BLaER1 treated with 17β-estradiol and CSF1 and Interleukin-3, amounts not matched to agents 10 nM and 100 nM (cell line): ENCODE measurements around the gene KRT13.

Source experiments
- H3K27ac ChIP-seq, 11 experiments: shearing (Covaris generic); formaldehyde crosslinking; 2 replicates each; pipeline ENCODE4 v1.8.1; 2022
- H3K27me3 ChIP-seq, 11 experiments: shearing (Covaris generic); formaldehyde crosslinking; 2 replicates each; pipeline ENCODE4 v1.8.1; 2022
- H3K36me3 ChIP-seq, 11 experiments: shearing (Covaris generic); formaldehyde crosslinking; 2 replicates each; pipeline ENCODE4 v1.8.1; 2022
- H3K4me1 ChIP-seq, 10 experiments: shearing (Covaris generic); formaldehyde crosslinking; 2 replicates each; pipeline ENCODE4 v1.8.1; 2022
- H3K4me2 ChIP-seq, 11 experiments: shearing (Covaris generic); formaldehyde crosslinking; 2 replicates each; pipeline ENCODE4 v1.8.1; 2022
- H3K4me3 ChIP-seq, 10 experiments: shearing (Covaris generic); formaldehyde crosslinking; 2 replicates each; pipeline ENCODE4 v1.8.1; 2022
- H3K9ac ChIP-seq, 11 experiments: shearing (Covaris generic); formaldehyde crosslinking; 2 replicates each; pipeline ENCODE4 v1.8.1; 2022
- H3K9me3 ChIP-seq, 11 experiments: shearing (Covaris generic); formaldehyde crosslinking; replicated peaks in 1 of 11; 2 replicates each; pipeline ENCODE4 v1.8.1; 2022
- H4K20me1 ChIP-seq, 11 experiments: shearing (Covaris generic); formaldehyde crosslinking; 2 replicates each; pipeline ENCODE4 v1.8.1; 2022
- Cebpa-rat ChIP-seq, 11 experiments: shearing (Covaris generic); IDR thresholded peaks; 2 replicates each; pipeline ENCODE4 v1.8.1; 2022

Gene KRT13

DNA sequence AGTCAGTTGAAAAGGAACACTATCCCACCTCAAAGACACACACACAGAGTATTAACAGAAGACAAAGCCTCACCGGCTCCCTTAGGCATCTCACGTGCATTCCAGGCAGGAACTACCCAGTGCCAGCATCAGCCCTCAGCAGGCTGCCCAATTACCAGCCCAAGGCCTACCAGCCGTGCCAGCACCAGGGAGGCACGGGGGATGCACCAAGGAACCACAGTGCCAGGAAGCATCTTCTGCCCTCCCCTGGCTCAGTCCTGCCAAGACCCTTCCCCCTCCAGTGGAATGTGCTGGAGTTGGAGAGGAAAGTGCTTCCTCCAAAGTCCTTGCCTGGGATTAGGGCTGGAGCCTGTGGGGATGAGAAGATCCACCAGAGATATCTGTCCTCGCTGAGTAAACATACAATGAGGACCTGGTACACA, 33.7 kb upstream of the KRT13 start:
- no peak overlapping the region for H3K9ac ChIP-seq
- no peak overlapping the region for H3K4me2 ChIP-seq
- no peaks in the 10 kb centered on the region; a peak in 1 of 20 replicates for H3K4me1 ChIP-seq
- H3K27me3 ChIP-seq, result no peaks in the 10 kb centered on the region
- H3K4me3 ChIP-seq, result no peak overlapping the region
- no peak for TF ChIP-seq Cebpa-rat (IDR thresholded peaks at IDR 0.05)
- H4K20me1 ChIP-seq, result no peaks in the 10 kb centered on the region
- H3K27ac ChIP-seq, result no peak overlapping the region
- no peaks in the 10 kb centered on the region for H3K9me3 ChIP-seq
- H3K36me3 ChIP-seq, result no peaks in the 10 kb centered on the region

DNA sequence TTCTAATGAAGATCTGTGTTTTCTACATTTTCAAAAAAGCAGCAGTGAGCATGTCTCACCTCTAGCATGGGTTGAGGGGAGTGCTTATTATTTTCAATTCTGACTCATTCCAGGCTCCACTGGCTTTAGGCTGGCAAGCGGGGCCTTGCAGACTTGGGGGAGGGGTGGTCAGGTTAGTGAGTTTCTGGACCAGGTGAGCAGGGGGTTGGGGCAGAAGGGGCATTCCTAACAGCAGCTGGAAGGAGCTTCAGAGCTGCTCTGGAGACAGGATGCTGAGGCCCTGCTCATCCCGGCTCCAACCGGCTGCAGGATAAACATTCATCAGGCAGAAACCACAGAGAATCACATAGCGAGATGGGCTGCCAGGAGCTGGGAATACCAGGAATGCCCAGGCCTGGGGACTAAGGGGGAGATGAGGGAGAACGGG, 33.2 kb upstream of the KRT13 start:
- H3K9ac ChIP-seq, result no peak overlapping the region
- H3K36me3 ChIP-seq, result no peaks in the 10 kb centered on the region
- H3K4me2 ChIP-seq, result no peak overlapping the region
- TF ChIP-seq Cebpa-rat (IDR thresholded peaks at IDR 0.05), result no peak
- no peak overlapping the region for H3K27ac ChIP-seq
- no peak overlapping the region for H3K4me3 ChIP-seq
- H3K9me3 ChIP-seq, result no peaks in the 10 kb centered on the region
- no peaks in the 10 kb centered on the region for H4K20me1 ChIP-seq
- H3K4me1 ChIP-seq, result no peaks in the 10 kb centered on the region; a peak in 1 of 20 replicates
- H3K27me3 ChIP-seq, result no peaks in the 10 kb centered on the region

DNA sequence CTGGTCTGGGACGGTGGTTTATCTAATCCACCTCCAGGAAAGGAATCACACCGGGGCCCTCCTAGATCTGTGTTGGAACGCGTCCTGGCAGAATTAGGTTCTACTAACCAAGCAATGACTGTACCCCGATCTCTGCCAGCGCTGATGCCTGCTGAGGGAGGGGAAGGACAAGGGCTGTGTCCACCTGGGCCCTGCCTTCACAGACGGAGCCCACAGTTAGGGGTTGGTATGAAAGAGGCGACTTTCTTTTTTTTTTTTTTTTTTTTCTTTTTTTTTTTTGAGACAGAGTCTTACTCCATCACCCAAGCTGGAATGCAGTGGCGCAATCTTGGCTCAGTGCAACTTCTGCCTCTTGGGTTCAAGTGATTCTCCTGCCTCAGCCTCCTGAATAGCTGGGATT, 32.6 kb upstream of the KRT13 start:
- Histone ChIP-seq H3K9me3 (no peaks in the 10 kb centered on the region), H3K27me3 (no peaks in the 10 kb centered on the region), H3K4me3 (no peak overlapping the region), H4K20me1 (no peaks in the 10 kb centered on the region), H3K9ac (no peak overlapping the region), H3K4me1 (no peaks in the 10 kb centered on the region; a peak in 1 of 20 replicates), H3K27ac (no peak overlapping the region), H3K4me2 (no peak overlapping the region), H3K36me3 (no peaks in the 10 kb centered on the region)
- no peak for TF ChIP-seq Cebpa-rat (IDR thresholded peaks at IDR 0.05)

DNA sequence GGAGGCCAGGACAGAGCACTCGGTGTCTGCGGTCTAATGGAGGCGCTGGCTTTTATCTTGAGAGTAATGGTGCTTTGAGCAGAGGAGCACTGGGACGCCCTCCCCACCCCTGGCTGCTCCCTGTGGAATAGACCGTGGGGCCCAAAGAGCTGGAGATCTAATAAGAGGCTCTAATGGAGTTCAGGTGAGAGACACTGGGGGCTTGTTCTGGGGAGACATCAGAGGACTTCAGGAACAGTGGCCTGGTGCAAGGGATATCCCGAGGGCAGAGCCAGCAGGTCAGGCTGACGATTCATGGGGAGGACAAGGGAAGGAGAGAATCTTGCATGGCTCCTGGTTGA, 32.2 kb upstream of the KRT13 start:
- Histone ChIP-seq H3K9me3 (no peaks in the 10 kb centered on the region), H3K27ac (no peak overlapping the region), H3K27me3 (no peaks in the 10 kb centered on the region), H3K4me2 (no peak overlapping the region), H3K9ac (no peak overlapping the region), H4K20me1 (no peaks in the 10 kb centered on the region), H3K36me3 (no peaks in the 10 kb centered on the region), H3K4me3 (no peak overlapping the region), H3K4me1 (no peaks in the 10 kb centered on the region; a peak in 1 of 20 replicates)
- TF ChIP-seq Cebpa-rat (IDR thresholded peaks at IDR 0.05), result no peak

DNA sequence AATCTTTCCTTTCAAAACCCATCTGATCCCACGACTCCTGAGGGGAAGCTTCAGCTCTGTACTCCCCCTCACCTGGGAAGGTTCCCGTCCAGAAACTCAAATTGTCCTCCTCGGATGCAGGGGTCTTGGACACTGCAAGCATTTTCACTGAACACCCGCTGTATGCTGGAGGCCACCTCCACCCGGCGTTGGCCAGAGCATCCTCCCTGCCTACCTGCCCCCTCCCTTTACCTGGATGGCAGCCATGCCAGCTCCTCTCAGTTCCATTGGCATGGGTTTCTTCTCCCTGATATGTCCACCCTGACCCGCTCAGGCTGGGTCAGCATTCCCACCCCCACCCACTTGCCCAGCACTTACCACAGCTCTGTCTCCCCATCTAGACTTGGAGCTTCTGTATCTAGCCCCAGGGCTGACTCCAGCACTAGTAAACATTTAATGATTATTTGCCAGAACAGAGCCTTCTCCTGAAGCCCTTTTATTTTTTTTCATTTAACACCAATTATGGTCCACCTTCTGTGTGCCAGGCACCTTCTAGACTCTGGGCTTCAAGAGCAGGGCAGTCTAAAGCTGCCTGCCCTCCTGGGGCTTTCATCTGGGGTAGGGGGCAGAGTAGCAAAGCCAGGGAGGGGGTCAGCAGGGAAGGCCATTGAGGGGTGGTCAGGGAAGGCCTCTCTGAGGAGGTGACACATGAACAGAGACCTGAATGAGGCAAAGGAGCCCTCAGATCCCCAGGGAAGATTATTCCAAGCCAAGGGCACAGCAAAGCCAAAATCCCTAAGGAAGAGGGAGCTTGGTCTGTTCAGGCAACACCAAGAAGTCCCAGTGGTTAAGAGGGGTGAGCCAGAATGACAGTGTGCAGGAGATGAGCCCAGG, 31.6 kb upstream of the KRT13 start:
- H3K36me3 ChIP-seq, result no peaks in the 10 kb centered on the region
- no peak overlapping the region for H3K4me2 ChIP-seq
- H4K20me1 ChIP-seq, result no peaks in the 10 kb centered on the region
- H3K27ac ChIP-seq, result no peak overlapping the region
- TF ChIP-seq Cebpa-rat (IDR thresholded peaks at IDR 0.05), result no peak
- no peak overlapping the region for H3K4me3 ChIP-seq
- H3K27me3 ChIP-seq, result no peaks in the 10 kb centered on the region
- no peaks in the 10 kb centered on the region for H3K9me3 ChIP-seq
- no peak overlapping the region for H3K9ac ChIP-seq
- no peaks in the 10 kb centered on the region; a peak in 1 of 20 replicates for H3K4me1 ChIP-seq

DNA sequence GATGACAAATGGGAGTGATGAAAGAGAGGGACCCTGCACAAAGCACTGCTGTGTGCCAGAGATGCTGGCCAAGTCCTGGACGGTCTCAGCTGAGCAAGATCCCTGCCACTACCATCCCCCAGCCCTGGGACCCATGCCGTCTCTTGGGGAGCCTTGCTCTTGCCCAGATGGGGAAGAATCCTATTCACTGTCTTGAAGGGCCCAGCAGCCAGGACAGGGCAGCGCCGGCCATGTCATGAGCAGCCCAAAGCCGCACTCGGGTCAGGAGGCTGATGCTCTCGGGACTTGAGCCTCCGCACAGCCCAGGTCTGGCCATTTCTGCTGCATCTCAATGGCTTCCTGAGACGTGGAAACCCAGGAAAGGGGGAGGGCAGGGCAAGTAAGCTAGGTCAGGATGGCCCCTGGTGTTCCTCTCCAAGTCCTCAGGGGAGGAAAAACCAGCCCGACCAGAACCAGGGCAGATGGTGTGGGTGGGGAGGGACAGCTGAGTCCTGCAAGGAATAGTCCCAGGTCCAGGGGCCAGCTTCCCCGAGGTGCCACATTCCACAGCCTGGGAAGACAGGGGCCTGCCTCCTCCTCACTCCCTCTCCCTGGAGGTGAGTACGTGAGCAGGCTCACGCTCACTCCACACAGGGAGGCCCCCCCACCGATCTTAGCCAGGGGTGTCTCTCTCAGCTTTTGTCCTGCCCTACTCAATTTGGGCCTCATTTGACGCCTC, 30.5 kb upstream of the KRT13 start:
- Histone ChIP-seq H3K4me2 (no peak overlapping the region), H3K4me3 (no peak overlapping the region), H4K20me1 (no peaks in the 10 kb centered on the region; a peak in 1 of 22 replicates), H3K4me1 (no peaks in the 10 kb centered on the region; a peak in 1 of 20 replicates), H3K27me3 (peaks cover 0 to 3% (median 0%) of the 10 kb centered on the region in 11 experiments; a peak in 5 of 22 replicates), H3K9me3 (no peaks in the 10 kb centered on the region), H3K36me3 (no peaks in the 10 kb centered on the region), H3K27ac (no peak overlapping the region), H3K9ac (no peak overlapping the region)
- no peak for TF ChIP-seq Cebpa-rat (IDR thresholded peaks at IDR 0.05)

DNA sequence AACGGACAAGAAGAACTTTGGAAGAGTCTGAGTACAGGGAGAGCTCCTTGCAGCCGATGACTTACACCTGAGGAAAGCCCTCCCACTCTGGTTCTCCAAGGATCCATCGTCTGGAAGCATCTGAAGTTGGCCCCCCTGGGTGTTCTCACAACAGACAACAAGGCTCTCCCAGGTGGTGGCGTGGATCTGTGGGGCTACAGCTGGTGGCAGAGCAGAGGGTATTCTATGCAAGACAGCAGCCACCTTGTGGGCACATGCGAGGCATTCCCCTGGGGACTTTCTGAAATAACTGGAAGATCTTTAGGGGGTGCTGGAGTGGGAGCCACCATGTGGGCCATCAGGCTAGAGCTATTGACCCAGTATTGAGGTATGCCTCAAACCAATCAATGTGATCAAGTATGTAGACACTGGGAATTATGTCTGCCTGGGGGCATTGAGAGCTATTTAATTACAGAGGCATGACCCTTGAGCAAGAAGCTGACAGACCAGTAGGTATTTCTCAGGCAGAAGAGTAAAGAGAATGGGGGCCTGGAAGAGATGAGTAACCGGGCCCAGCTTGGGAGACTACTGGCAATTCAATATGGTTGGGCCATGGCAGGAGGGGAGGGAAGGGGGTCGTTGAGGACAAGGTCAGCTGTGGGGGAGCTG, 29.6 kb upstream of the KRT13 start:
- peaks cover 0 to 12% (median 8%) of the 10 kb centered on the region in 11 experiments; a peak in 16 of 22 replicates for H3K27me3 ChIP-seq
- H3K4me1 ChIP-seq, result peaks cover 0 to under 1% (median 0%) of the 10 kb centered on the region in 10 experiments; a peak in 1 of 20 replicates
- no peak overlapping the region for H3K9ac ChIP-seq
- H3K27ac ChIP-seq, result no peak overlapping the region
- H4K20me1 ChIP-seq, result no peaks in the 10 kb centered on the region; a peak in 1 of 22 replicates
- 0 out of 22 replicates have a peak overlapping the region, but pooled peaks of 1 of the 11 experiments have one; percentile 21 for H3K4me2 ChIP-seq
- no peaks in the 10 kb centered on the region for H3K36me3 ChIP-seq
- H3K4me3 ChIP-seq, result no peak overlapping the region
- TF ChIP-seq Cebpa-rat (IDR thresholded peaks at IDR 0.05), result no peak
- no peaks in the 10 kb centered on the region for H3K9me3 ChIP-seq

DNA sequence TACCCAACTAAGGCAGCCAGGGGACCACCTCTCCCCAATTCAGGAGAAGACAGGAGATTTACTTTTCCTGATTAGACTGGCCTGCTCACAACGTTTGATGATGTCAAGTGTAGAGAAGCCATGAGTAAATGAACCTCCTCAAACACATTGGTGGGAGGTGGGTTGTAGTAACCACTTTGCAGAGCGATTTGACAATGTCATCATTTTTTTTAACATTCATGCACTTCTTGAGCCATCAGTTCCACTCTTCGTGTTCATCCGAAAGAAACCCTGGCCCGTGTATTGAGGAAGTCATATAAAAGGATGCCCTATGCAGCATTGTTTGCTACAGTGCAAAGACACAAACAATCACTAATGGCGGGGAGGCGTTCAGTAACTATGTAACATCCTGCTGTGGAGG, 28.2 kb upstream of the KRT13 start:
- H3K4me3 ChIP-seq, result no peak overlapping the region
- no peaks in the 10 kb centered on the region for H3K36me3 ChIP-seq
- no peak overlapping the region for H3K4me2 ChIP-seq
- no peak overlapping the region for H3K9ac ChIP-seq
- peaks cover 0 to 11% (median 0%) of the 10 kb centered on the region in 10 experiments; a peak in 5 of 20 replicates for H3K4me1 ChIP-seq
- TF ChIP-seq Cebpa-rat (IDR thresholded peaks at IDR 0.05), result no peak
- H3K9me3 ChIP-seq, result no peaks in the 10 kb centered on the region
- no peak overlapping the region for H3K27ac ChIP-seq
- H3K27me3 ChIP-seq, result peaks cover 6 to 26% (median 22%) of the 10 kb centered on the region in 11 experiments
- no peaks in the 10 kb centered on the region; a peak in 1 of 22 replicates for H4K20me1 ChIP-seq

DNA sequence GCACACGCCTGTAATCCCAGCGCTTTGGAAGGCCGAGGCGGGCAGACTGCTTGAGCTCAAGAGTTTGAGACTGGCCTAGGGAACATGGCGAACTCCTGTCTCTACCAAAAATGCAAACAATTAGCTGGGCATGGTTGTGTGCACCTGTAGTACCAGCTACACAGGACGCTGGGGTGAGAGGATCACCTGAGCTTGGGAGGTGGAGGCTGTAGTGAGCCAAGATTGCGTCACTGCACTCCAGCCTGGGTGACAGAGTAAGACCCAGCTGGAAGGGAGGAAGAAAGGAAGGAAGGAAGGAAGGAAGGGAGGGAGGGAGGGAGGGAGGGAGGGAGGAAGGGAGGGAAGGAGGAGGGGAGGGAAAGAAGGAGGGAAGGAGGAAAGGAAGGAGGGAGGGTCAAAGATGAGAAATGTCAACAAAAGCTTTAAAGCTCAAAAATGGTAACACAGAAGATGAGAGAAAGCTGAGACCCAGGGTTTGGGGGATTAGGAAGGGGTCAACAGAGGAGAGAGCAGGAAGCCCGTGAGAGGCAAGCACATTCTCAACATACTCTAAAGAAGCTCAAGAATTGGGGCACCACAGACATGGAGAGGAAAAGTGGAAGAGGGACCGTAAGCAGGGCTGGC, 27.6 kb upstream of the KRT13 start:
- peaks cover 12 to 32% (median 28%) of the 10 kb centered on the region in 11 experiments for H3K27me3 ChIP-seq
- peaks cover 0 to 5% (median 3%) of the 10 kb centered on the region in 11 experiments; a peak in 12 of 22 replicates for H3K9me3 ChIP-seq
- peaks cover 0 to 11% (median 0%) of the 10 kb centered on the region in 10 experiments; a peak in 5 of 20 replicates for H3K4me1 ChIP-seq

More for the DNA sequence above, 27.6 kb upstream of the KRT13 start:
- no peak overlapping the region for H3K9ac ChIP-seq
- no peak for TF ChIP-seq Cebpa-rat (IDR thresholded peaks at IDR 0.05)
- no peaks in the 10 kb centered on the region; a peak in 1 of 22 replicates for H4K20me1 ChIP-seq
- H3K36me3 ChIP-seq, result no peaks in the 10 kb centered on the region
- H3K27ac ChIP-seq, result no peak overlapping the region
- H3K4me3 ChIP-seq, result no peak overlapping the region
- no peak overlapping the region for H3K4me2 ChIP-seq
